LNCaP clone FGC (cell line): ENCODE results near the gene MTPN.
A peak's percentile ranks its signal among the peaks of the same experiment; 100 is the strongest.

Experiments used
- DNase-seq: peaks from one replicate; pipeline ENCODE4 v3.0.0-alpha.2; 2011; ENCODE audit warnings: low read depth
- H3K4me3 ChIP-seq: 2 replicates; pipeline ENCODE4 v1.5.1; 2011; ENCODE audit warnings: mild to moderate bottlenecking, low read depth, low read length, control low read depth
- TF ChIP-seq, protein P1 (sequence below): IDR thresholded peaks from 2 replicates; pipeline ENCODE4 v1.5.1; 2012; ENCODE audit warnings: mild to moderate bottlenecking; ENCODE audit not compliant: control insufficient read depth, insufficient read depth; ENCODE audit errors: extremely low read depth

MTPN gene

GRCh38 chr7:135965602-135966001 is 11.6 kb downstream of the MTPN start:
- TF ChIP-seq, protein P1, sequence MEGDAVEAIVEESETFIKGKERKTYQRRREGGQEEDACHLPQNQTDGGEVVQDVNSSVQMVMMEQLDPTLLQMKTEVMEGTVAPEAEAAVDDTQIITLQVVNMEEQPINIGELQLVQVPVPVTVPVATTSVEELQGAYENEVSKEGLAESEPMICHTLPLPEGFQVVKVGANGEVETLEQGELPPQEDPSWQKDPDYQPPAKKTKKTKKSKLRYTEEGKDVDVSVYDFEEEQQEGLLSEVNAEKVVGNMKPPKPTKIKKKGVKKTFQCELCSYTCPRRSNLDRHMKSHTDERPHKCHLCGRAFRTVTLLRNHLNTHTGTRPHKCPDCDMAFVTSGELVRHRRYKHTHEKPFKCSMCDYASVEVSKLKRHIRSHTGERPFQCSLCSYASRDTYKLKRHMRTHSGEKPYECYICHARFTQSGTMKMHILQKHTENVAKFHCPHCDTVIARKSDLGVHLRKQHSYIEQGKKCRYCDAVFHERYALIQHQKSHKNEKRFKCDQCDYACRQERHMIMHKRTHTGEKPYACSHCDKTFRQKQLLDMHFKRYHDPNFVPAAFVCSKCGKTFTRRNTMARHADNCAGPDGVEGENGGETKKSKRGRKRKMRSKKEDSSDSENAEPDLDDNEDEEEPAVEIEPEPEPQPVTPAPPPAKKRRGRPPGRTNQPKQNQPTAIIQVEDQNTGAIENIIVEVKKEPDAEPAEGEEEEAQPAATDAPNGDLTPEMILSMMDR, result no peak
- H3K4me3 ChIP-seq, result no peak overlapping the region
- DNase-seq, result no peak

- H3K4me3 ChIP-seq, result no peak overlapping the region
Measured at GRCh38 chr7:135964791-135965190, 12.4 kb downstream of the MTPN start.

GRCh38 chr7:135964274-135964673 is 12.9 kb downstream of the MTPN start:
- TF ChIP-seq, protein P1, result no peak
- H3K4me3 ChIP-seq, result no peak overlapping the region

More at GRCh38 chr7:135964791-135965190, 12.4 kb downstream of the MTPN start:
- DNase-seq, result peak; percentile 36
- TF ChIP-seq, protein P1, result no peak

DNA sequence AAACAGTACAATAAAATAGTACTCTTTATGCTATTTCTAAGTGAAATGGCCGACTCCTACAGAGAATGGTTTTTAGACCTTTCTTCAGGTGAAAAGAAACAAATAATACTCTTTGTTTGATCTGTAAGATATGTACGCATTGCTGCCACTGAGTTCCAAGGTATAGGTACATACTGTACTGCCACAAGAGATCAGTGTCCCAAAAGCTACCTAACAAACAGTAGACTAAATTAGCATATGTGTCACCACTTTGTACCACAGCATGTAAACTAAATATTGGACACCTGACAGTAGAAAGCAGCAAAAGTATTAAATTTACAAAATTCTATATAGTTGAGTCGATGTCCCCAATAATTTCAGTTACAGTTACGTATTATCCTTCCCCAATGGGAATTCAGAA is 14.4 kb downstream of the MTPN start:
- TF ChIP-seq, protein P1, result no peak
- peak; percentile 61 for DNase-seq
- no peak overlapping the region for H3K4me3 ChIP-seq

More at GRCh38 chr7:135964274-135964673, 12.9 kb downstream of the MTPN start:
- no peak for DNase-seq

DNA sequence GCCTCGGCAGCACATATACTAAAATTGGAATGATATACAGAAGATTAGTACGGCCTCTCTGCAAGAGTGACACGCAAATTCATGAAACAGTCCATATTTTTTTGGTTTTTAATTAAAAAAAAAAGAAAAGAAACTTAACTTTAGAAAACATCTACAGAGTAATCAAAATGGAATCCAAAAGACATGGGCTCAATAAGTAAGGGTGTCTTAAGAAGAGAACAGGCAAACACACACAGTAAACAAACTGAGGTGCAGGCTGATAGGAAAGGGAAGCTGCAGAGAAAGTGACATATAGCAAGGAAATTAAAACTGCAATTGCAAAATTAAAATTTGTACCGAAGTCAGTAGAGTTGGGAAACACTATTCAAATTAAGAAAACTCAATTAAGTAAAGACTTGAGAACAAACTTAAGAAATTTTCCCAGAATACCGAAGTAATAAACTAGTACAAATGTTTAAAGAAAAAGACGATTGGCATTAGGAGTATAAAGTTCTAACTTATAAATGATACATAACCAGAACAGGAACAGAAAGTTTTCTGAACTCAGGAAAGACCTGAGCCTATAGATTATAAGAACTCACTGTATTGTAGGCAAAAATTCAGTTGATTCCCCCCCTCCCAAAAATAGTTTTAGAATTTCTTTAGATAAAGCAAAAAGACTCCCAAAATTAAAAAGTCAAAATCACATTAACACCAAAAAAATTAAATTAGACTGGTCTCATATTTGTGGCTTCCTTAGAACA is 16.3 kb downstream of the MTPN start:
- TF ChIP-seq, protein P1, result no peak
- H3K4me3 ChIP-seq, result no peak overlapping the region
- no peak for DNase-seq

- TF ChIP-seq, protein P1, result no peak
- H3K4me3 ChIP-seq, result no peak overlapping the region
- DNase-seq, result no peak
Measured at GRCh38 chr7:135959646-135960363, 17.4 kb downstream of the MTPN start.
